Gastrocnemius medialis (tissue), 4 donors: Measurements from ENCODE around the gene ACSL1. TPM values are rescaled to one million over a fixed set of nuclear protein-coding genes. Genes with fewer than 3 reads are reported as not detected.
A peak's percentile ranks its signal among the peaks of the same experiment; 100 is the strongest.

Source experiments
- ATAC-seq, 2 donors: fragments of 150-250 bp; one replicate each; pipeline ENCODE4 v1.9.1; 2016
- DNase-seq, 2 donors: peaks; one replicate each; pipeline ENCODE4 v3.0.0-alpha.2; 2019
- H3K27ac ChIP-seq, 4 donors: fragments of 200-600 bp; sonication (generic); 1 replicate in 1 of 4; 2 replicates in 3 of 4; pipeline ENCODE4 v1.5.1; 2016 to 2018; ENCODE audit warnings: mild to moderate bottlenecking in 2 of 4, moderate library complexity in 1 of 4
- H3K27me3 ChIP-seq, 3 donors: fragments of 200-600 bp; sonication (generic) in 2 of 3; 1 replicate in 1 of 3; 2 replicates in 2 of 3; pipeline versions ENCODE4 v1.5.1 to v1.6.0; 2016 to 2019; ENCODE audit warnings: mild to moderate bottlenecking in 1 of 3, moderate library complexity in 1 of 3
- H3K36me3 ChIP-seq, 2 donors: fragments of 200-600 bp; sonication (generic) in 1 of 2; one replicate each; pipeline ENCODE4 v1.5.1; 2017 to 2018
- H3K4me1 ChIP-seq, 2 donors: fragments of 200-600 bp; sonication (generic) in 1 of 2; one replicate each; pipeline ENCODE4 v1.5.1; 2016 to 2017; ENCODE audit warnings: mild to moderate bottlenecking in 2 of 2
- H3K4me3 ChIP-seq, 4 donors: fragments of 200-600 bp; sonication (generic) in 3 of 4; 1 replicate in 1 of 4; 2 replicates in 3 of 4; pipeline ENCODE4 v1.5.1; 2016 to 2019; ENCODE audit warnings: mild to moderate bottlenecking in 2 of 4
- H3K9me3 ChIP-seq, 3 donors: fragments of 200-600 bp; sonication (generic) in 2 of 3; 1 replicate in 1 of 3; 2 replicates in 2 of 3; pipeline ENCODE4 v1.5.1; 2016 to 2019
- POLR2A ChIP-seq, 2 donors: fragments of 450-650 bp; IDR thresholded peaks; one replicate each; pipeline ENCODE4 v1.6.1; 2017; ENCODE audit warnings: antibody characterized with exemption in 2 of 2, mild to moderate bottlenecking in 2 of 2, moderate library complexity in 2 of 2
- in situ Hi-C, 4 donors: fragments of 200-750 bp; cut with MboI; loops; one replicate each; pipeline versions ENCODE4 v1.15.0 to v1.8.0; 2017; ENCODE audit warnings: low sequenced_read_pairs in 4 of 4
- intact Hi-C: fragments of 100-400 bp; cut with DNase I; formaldehyde crosslinking; loops from one replicate; pipeline ENCODE4 v1.15.1; 2023; ENCODE audit warnings: low total_unique reads
- total RNA-seq, 4 donors: library from RNA; depleted of rRNA; stranded (reverse); fragments of >200 nt; gene quantifications; one replicate each; pipeline versions ENCODE4 v1.1.0 to v1.2.3, GENCODE V29; 2016
- TF ChIP-seq, protein P1 (sequence below), 5 experiments: fragments of 450-650 bp in 3 of 5; fragments of 200-600 bp in 2 of 5; sonication (generic) in 2 of 5; IDR thresholded peaks in 4 of 5; conservative IDR thresholded peaks in 1 of 5; 1 replicate in 4 of 5; 2 replicates in 1 of 5; pipeline ENCODE4 v1.5.1; 2016 to 2019; ENCODE audit warnings: antibody characterized with exemption in 5 of 5, mild to moderate bottlenecking in 3 of 5, moderate library complexity in 3 of 5

Gene ACSL1
- total RNA-seq, 4 donors from 2014 or later: 591 to 2,181 (median 1,316) TPM

DNA sequence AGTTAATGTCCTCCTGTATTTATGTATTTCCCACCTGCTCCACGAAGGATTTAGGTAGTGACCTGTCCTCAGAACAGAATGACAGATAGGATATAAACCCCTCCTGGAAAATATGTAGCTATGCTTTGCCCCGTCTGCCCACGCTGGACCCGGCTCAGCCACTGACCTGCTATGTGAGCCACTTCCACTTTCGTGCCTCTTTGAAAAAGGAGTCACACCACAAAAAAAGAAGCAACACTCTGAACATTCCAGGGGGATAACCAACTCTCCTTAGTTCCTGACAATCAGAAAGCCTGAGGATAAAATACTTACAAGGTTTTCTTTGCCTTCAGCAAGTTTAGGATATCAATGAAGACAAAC lies 11.1 kb downstream of the ACSL1 start:
- TF ChIP-seq, protein P1, sequence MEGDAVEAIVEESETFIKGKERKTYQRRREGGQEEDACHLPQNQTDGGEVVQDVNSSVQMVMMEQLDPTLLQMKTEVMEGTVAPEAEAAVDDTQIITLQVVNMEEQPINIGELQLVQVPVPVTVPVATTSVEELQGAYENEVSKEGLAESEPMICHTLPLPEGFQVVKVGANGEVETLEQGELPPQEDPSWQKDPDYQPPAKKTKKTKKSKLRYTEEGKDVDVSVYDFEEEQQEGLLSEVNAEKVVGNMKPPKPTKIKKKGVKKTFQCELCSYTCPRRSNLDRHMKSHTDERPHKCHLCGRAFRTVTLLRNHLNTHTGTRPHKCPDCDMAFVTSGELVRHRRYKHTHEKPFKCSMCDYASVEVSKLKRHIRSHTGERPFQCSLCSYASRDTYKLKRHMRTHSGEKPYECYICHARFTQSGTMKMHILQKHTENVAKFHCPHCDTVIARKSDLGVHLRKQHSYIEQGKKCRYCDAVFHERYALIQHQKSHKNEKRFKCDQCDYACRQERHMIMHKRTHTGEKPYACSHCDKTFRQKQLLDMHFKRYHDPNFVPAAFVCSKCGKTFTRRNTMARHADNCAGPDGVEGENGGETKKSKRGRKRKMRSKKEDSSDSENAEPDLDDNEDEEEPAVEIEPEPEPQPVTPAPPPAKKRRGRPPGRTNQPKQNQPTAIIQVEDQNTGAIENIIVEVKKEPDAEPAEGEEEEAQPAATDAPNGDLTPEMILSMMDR (IDR thresholded peaks at IDR 0.05 in 4 of 5, conservative IDR thresholded peaks at IDR 0.05 in 1 of 5): no peak
- TF ChIP-seq POLR2A (IDR thresholded peaks at IDR 0.05): no peak
- Histone ChIP-seq H3K27ac (peak overlapping the region; percentile 97 to 100 (median 98)), H3K36me3 (no peaks in the 10 kb centered on the region), H3K4me3 (peak overlapping the region; percentile 24 to 55 (median 46)), H3K4me1 (peaks cover 65 to 80% of the 10 kb centered on the region in 2 donors), H3K27me3 (no peaks in the 10 kb centered on the region), H3K9me3 (no peaks in the 10 kb centered on the region)
- no peak for DNase-seq
- intact Hi-C loops: loop anchor here (1.0 to 10.0 kb wide), 5 partner anchors 9 to 760 kb away; partner anchors contain the start of gene SLC25A4
- ATAC-seq: no peak
- in situ Hi-C loops: loop anchor here in 1 of 4 donors (10.0 to 25.0 kb wide), 2 partner anchors 60 to 773 kb away; no protein-coding TSS in a partner anchor

DNA sequence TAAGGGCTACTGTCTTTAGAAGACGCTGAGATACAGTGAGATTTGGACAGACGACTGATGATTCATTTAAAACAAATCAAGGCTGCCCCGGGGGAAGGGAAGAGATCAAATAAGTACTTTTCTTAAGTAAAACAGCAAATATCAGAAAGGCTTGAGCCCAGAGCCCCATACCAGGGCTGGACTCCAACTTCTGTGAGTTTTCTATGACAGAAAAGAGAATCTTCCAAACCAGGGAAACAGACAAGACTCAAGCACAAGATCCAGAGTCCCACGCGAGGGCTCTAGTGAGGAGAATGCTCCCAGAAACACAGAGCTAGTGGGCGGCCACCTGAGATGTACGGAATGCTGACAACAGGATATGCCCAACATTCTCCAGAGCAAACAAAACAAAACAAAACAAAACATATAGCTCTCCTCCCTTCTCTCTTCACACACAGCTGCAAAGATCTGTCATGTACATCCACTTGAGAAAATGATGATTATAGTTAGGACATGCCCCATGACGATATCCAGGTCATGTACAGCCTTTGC lies 13.1 kb downstream of the ACSL1 start:
- Histone ChIP-seq H3K4me3 (peak overlapping the region; percentile 21 to 51 (median 42)), H3K9me3 (no peaks in the 10 kb centered on the region), H3K4me1 (peaks cover 65 to 80% of the 10 kb centered on the region in 2 donors), H3K27me3 (no peaks in the 10 kb centered on the region), H3K36me3 (no peaks in the 10 kb centered on the region), H3K27ac (peak overlapping the region; percentile 97 to 100 (median 98))
- ATAC-seq (no peak), DNase-seq (no peak)
- TF ChIP-seq, protein P1 (IDR thresholded peaks at IDR 0.05 in 4 of 5, conservative IDR thresholded peaks at IDR 0.05 in 1 of 5): no peak
- no peak for TF ChIP-seq POLR2A (IDR thresholded peaks at IDR 0.05)
- intact Hi-C loops (loop anchor here (10.0 kb wide), 3 partner anchors 468 to 762 kb away; no protein-coding TSS in a partner anchor), in situ Hi-C loops (loop anchor here in 1 of 4 donors (10.0 to 25.0 kb wide), 2 partner anchors 58 to 775 kb away; no protein-coding TSS in a partner anchor)

DNA sequence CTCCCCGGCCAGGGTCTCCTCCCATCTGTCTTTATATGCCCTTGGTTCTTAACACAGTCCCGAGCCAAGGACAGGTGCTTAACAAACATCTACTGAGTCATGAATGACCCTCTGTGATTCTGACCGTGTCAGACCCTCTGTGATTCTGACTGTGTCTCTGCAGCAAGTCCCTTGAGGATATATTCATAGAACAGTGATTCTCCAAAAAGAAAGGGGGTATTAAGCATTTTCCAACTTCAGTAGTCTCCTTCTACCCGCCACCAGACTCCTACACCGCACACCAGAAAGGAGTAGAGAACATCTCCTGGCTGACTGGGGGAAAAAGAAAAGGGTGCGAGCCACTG lies 13.6 kb downstream of the ACSL1 start:
- intact Hi-C loops: loop anchor here (10.0 kb wide), 3 partner anchors 467 to 763 kb away; no protein-coding TSS in a partner anchor
- Histone ChIP-seq H3K27ac (peak overlapping the region; percentile 97 to 100 (median 98)), H3K4me3 (peak overlapping the region; percentile 21 to 51 (median 42)), H3K9me3 (no peaks in the 10 kb centered on the region), H3K36me3 (no peaks in the 10 kb centered on the region), H3K27me3 (no peaks in the 10 kb centered on the region), H3K4me1 (peaks cover 66 to 80% of the 10 kb centered on the region in 2 donors)
- in situ Hi-C loops: loop anchor here in 1 of 4 donors (10.0 to 25.0 kb wide), 2 partner anchors 57 to 775 kb away; no protein-coding TSS in a partner anchor
- TF ChIP-seq, protein P1 (IDR thresholded peaks at IDR 0.05 in 4 of 5, conservative IDR thresholded peaks at IDR 0.05 in 1 of 5): no peak
- no peak for TF ChIP-seq POLR2A (IDR thresholded peaks at IDR 0.05)
- ATAC-seq: no peak
- no peak for DNase-seq

DNA sequence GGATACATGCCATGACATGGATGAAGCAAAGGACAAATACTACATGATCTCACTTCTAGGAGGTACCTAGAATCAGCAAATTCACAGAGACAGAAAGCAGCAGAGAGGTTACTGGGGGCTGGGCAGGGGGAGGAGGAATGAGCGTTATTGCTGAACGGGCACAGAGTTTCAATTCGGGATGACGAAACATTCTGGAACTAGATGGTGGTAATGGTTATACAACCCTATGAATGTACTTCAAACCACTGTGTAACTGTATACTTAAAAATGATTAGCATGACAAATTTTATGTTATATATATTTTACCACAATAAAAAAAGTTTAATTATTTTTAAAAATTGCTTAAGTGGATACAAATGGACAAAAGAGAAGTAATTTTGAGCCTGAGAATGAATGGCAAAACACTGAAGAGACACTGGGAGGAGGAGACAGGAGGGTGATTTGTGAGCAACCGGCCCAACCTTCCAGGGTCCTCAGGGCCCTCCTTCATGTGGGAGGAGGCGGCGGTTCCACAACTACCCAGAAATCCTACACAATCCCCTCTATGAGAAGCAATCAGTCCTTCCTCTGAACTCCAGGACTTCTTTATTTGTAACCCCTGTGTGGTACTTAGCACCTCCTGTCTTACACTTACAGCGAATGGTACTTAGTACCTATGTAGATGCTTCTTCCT lies 14.1 kb downstream of the ACSL1 start:
- peak in 1 of 2 donors; percentile 6 for ATAC-seq

More for the DNA sequence above, 14.1 kb downstream of the ACSL1 start:
- H3K4me1 ChIP-seq: peaks cover 66 to 80% of the 10 kb centered on the region in 2 donors
- no peaks in the 10 kb centered on the region for H3K9me3 ChIP-seq
- no peaks in the 10 kb centered on the region for H3K27me3 ChIP-seq
- no peaks in the 10 kb centered on the region for H3K36me3 ChIP-seq
- peak in 1 of 2 donors; percentile 83 for DNase-seq
- H3K4me3 ChIP-seq: peak overlapping the region; percentile 34 to 51 (median 42)
- in situ Hi-C loops: loop anchor here in 1 of 4 donors (10.0 to 25.0 kb wide), 2 partner anchors 57 to 776 kb away; no protein-coding TSS in a partner anchor
- intact Hi-C loops: loop anchor here (1.0 to 10.0 kb wide), 4 partner anchors 18 to 763 kb away; no protein-coding TSS in a partner anchor
- no peak for TF ChIP-seq POLR2A (IDR thresholded peaks at IDR 0.05)
- TF ChIP-seq, protein P1 (IDR thresholded peaks at IDR 0.05 in 4 of 5, conservative IDR thresholded peaks at IDR 0.05 in 1 of 5): no peak
- peak overlapping the region; percentile 97 to 100 (median 98) for H3K27ac ChIP-seq
